Activated B cell treated with CpG ODN at 0.5 μM for 24 hours (primary cell): ENCODE results near the gene GBF1. TPM values are rescaled to one million over a fixed set of nuclear protein-coding genes. Genes with fewer than 3 reads are reported as not detected.

Experiments used
- ATAC-seq: fragments of 200-7000 bp; cut with Tn5 transposase; one replicate; pipeline ENCODE4 v1.10.0; 2021; ENCODE audit warnings: low read depth, mild to moderate bottlenecking, moderate library complexity
- CTCF ChIA-PET: fragments of 350-600 bp; sonication (Branson Sonifier 250); formaldehyde crosslinking; loops from one replicate; lab custom pipeline; 2021; ENCODE audit warnings: antibody characterized with exemption; lab: Charles Lee
- POLR2A ChIA-PET: fragments of 350-600 bp; sonication (Branson Sonifier 250); formaldehyde crosslinking; loops from one replicate; lab custom pipeline; 2021; ENCODE audit warnings: antibody characterized with exemption; lab: Charles Lee
- DNase-seq: peaks from one replicate; pipeline ENCODE4 v3.0.0; 2022
- H3K27ac Mint-ChIP-seq: one replicate; pipeline ENCODE4 v1.8.0; 2020; ENCODE audit warnings: mixed read lengths
- H3K27me3 Mint-ChIP-seq: one replicate; pipeline ENCODE4 v1.8.0; 2021; ENCODE audit warnings: mixed read lengths
- H3K36me3 Mint-ChIP-seq: one replicate; pipeline ENCODE4 v1.8.0; 2021; ENCODE audit warnings: low read depth, mixed read lengths
- H3K4me1 Mint-ChIP-seq: one replicate; pipeline ENCODE4 v1.8.0; 2021; ENCODE audit warnings: mixed read lengths
- H3K4me3 Mint-ChIP-seq: one replicate; pipeline ENCODE4 v1.8.0; 2020; ENCODE audit warnings: mild to moderate bottlenecking, mixed read lengths
- H3K9me3 Mint-ChIP-seq: one replicate; pipeline ENCODE4 v1.8.0; 2020; ENCODE audit warnings: mixed read lengths
- intact Hi-C: fragments of 100-400 bp; cut with micrococcal nuclease; formaldehyde crosslinking; loops from one replicate; pipeline ENCODE4 v1.15.1; 2024
- total RNA-seq: library from RNA; stranded (reverse); gene quantifications from 2 replicates; pipeline ENCODE4 v1.2.3, GENCODE V29; 2022
- TF ChIP-seq, protein P1 (sequence below): fragments of 200-600 bp; IDR thresholded peaks from one replicate; pipeline ENCODE4 v1.8.0; 2022; ENCODE audit warnings: antibody characterized with exemption, mild to moderate bottlenecking

Gene GBF1
- total RNA-seq, 1 donor from 2014 or later = 44.3 TPM

DNA sequence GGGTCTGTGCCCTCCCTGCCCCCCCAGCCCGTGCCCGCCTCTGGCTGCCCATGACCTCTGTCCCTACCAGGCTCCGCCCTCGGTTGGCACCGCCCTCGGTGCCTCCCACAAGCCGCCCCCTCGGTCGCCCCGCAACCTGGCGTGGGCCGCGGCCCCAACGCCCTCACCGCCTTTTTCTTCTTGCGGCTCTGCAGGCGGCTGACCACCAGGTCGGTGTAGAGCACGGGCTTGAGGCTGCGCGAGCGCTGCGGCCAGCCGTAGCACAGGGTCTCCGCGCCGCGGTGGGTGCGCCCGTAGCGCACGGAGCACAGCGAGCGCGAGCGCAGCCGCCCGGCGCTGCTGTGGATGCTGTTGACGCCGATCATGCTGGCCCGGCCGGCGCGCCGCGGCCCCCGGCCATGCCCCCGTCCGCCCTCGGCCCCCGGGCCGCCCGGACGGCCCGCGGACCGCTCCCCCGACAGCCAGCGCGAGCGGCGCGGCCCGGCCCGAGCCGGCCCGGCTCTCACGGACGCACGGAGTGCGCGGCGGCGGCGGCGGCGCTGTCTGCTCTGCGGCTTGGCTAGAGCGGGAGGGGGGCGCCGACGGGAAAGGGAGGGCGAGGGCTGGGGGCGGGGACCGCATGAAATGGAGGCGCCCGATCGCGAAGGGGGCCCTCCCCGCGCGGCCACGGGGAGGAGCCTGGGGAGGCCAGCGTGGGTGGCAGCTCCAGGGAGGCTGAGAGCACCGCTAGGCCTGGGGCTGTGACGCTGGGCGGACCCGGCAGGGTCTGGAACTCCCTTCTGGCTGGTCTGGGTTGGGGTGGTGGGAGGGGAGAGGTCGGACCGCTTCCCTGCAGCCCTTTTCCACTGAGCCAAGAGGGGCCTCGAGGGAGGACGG, 163.6 kb downstream of the GBF1 start:
- H3K27ac Mint-ChIP-seq = no peak overlapping the region
- TF ChIP-seq, protein P1, sequence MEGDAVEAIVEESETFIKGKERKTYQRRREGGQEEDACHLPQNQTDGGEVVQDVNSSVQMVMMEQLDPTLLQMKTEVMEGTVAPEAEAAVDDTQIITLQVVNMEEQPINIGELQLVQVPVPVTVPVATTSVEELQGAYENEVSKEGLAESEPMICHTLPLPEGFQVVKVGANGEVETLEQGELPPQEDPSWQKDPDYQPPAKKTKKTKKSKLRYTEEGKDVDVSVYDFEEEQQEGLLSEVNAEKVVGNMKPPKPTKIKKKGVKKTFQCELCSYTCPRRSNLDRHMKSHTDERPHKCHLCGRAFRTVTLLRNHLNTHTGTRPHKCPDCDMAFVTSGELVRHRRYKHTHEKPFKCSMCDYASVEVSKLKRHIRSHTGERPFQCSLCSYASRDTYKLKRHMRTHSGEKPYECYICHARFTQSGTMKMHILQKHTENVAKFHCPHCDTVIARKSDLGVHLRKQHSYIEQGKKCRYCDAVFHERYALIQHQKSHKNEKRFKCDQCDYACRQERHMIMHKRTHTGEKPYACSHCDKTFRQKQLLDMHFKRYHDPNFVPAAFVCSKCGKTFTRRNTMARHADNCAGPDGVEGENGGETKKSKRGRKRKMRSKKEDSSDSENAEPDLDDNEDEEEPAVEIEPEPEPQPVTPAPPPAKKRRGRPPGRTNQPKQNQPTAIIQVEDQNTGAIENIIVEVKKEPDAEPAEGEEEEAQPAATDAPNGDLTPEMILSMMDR = no peak
- peaks cover 40% of the 10 kb centered on the region for H3K4me1 Mint-ChIP-seq
- CTCF ChIA-PET = interaction anchor here (1.2 to 1.9 kb wide), 2 partner anchors 10 to 175 kb away, joined by 3 to 8 read pairs; no protein-coding TSS in a partner anchor
- peak overlapping the region; percentile 59 for H3K4me3 Mint-ChIP-seq
- intact Hi-C loops = no loop called here
- H3K27me3 Mint-ChIP-seq = peaks cover 42% of the 10 kb centered on the region
- no peaks in the 10 kb centered on the region for H3K9me3 Mint-ChIP-seq
- peak; percentile 36 for DNase-seq
- peaks cover 7% of the 10 kb centered on the region for H3K36me3 Mint-ChIP-seq
- peak; percentile 45 for ATAC-seq
- POLR2A ChIA-PET = interaction anchor here (1.0 to 5.7 kb wide), 4 partner anchors 11 to 233 kb away, joined by 4 to 105 read pairs (median 7); partner anchors contain the start of genes FBXL15 and NFKB2

DNA sequence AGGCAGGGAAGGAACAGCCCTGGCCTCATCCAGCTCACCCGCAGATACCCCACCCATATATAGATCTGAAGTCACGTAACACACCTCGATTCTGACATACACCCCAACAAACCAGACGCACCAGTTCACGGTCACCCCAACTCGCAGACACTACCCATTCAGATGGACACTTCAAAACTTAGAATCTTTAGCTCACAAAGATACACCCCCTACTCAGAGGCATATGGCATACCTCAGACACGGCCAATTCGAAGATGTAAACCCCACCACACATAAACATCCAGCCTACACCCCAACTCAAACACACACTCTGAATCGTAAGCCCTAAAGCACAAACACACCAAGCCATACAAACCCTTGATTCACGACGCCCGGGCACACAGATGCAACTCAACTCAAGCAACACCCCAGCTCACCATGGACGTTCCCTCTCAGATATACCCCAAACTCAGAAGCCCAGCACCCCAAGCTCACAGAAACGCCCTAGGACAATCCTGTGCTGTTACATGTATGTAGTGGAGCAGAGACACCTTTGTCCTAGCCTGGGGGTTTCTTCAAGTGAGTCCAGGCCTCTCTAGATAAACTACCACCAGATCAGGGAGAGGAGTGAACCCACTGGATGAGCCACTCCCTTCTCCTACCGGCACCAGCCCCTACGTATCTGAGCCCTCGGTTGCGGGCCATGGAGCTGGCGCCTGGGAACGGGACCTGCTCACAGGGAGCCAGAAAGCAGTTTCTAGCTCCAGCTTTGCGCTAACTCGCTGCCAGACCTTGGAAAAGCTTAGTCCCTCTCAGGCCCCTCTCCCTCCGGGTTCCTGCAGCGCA, 164.5 kb downstream of the GBF1 start:
- Mint-ChIP-seq H3K4me1 (peaks cover 37% of the 10 kb centered on the region), H3K9me3 (no peaks in the 10 kb centered on the region), H3K27ac (peak overlapping the region; percentile 41), H3K4me3 (peak overlapping the region; percentile 59), H3K27me3 (peaks cover 48% of the 10 kb centered on the region), H3K36me3 (peaks cover 1% of the 10 kb centered on the region)
- no peak for ATAC-seq
- ChIA-PET POLR2A (interaction anchor here (0.6 to 5.7 kb wide), 5 partner anchors 11 to 232 kb away, joined by 4 to 105 read pairs (median 5); partner anchors contain the start of genes FBXL15 and NFKB2), CTCF (interaction anchor here (1.2 to 1.9 kb wide), 2 partner anchors 11 to 174 kb away, joined by 3 to 8 read pairs; no protein-coding TSS in a partner anchor)
- peak; percentile 14 for DNase-seq
- intact Hi-C loops = no loop called here
- TF ChIP-seq, protein P1 = no peak

DNA sequence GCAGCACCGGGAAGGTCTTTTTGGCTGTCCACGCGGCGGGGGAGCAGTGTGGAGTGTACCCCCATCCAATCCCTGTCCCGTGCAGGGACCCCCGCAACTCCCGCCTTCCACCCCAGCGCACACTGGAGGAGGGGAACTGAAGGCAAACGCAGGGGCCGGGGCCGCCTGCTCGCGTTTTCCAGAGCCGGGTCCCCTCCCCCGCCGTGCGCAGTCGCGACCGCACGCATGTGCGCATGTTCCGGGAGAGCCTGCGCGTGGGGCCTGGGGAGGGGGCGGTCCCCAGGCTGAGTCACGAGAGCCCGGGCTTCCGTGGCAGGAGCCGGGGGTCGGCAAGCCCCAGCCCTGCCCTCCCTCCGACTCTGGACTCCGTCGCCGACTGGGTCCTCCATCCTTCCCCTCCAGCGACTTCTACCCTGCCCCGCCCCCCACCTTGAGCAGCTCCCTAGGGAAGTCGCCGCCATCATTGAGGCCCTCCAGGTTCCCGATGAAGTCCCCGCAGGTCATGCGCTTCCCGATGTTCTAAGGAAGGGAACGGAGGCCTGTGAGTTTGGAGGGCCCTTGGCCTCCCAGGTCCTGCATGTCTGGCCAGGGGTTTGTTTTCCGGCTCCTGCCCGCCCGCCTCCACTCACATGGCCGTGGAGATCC, 165.2 kb downstream of the GBF1 start:
- Mint-ChIP-seq H3K9me3 (no peaks in the 10 kb centered on the region), H3K4me1 (peaks cover 36% of the 10 kb centered on the region), H3K36me3 (no peaks in the 10 kb centered on the region), H3K27ac (no peak overlapping the region), H3K27me3 (peaks cover 49% of the 10 kb centered on the region), H3K4me3 (peak overlapping the region; percentile 59)
- TF ChIP-seq, protein P1 = no peak
- ChIA-PET POLR2A (interaction anchor here (1.6 to 5.7 kb wide), 3 partner anchors 10 to 51 kb away, joined by 4 to 105 read pairs (median 9); partner anchors contain the start of genes FBXL15 and NFKB2), CTCF (interaction anchor here (1.9 kb wide), 1 partner anchor 12 kb away, joined by 8 read pairs; no protein-coding TSS in a partner anchor)
- ATAC-seq (no peak), DNase-seq (peak; percentile 22)
- intact Hi-C loops = loop anchor here (1.0 kb wide), 1 partner anchor 10 kb away; the partner anchor contains the start of gene FBXL15

DNA sequence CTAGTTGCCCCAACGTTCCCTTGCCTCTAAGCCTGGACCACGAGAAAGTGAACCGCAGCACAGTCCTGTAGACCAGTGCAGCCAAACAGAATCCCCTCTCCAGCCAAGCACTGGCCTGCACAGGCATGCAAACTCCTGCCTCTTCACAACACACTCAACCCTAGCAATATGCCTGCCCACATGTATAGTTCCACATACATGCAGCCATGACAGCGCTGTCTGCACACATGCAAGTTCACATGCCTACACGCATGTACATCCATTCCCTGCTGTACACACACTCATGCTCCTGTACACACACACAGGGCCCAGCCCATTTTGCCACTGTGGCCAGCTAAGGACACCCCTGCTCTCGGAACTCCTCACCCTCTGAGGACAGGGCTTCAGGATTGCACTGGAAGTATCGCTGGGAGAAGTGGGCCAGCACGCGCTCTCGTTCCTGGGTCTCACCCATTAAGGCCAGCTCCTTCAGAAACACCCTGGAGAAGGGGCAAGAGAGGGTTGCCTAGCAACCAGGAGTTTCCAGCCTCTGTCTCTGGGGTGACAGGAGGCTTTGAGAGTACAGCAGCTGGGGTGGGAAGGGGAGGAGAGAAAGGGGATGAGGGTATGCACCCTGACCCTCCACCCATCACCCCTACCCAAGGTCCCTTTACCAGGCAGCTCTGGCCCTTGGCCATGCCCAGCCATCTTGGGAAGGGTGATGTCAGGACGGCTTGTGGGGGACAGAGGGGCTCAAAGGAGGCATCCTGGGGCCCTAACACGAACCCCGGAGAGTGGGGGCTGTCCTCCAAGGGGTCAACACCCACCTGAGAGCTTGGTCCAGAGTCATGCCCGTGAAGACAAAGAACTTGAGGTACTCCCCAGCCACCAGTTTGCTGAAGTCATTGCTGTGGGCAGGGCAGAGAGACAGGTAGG, 166.3 kb downstream of the GBF1 start:
- POLR2A ChIA-PET = interaction anchor here (0.5 to 5.7 kb wide), 4 partner anchors 7 to 268 kb away, joined by 3 to 105 read pairs (median 16); partner anchors contain the start of genes FBXL15 and NFKB2
- Mint-ChIP-seq H3K27ac (no peak overlapping the region), H3K4me1 (peaks cover 34% of the 10 kb centered on the region), H3K36me3 (no peaks in the 10 kb centered on the region), H3K9me3 (no peaks in the 10 kb centered on the region), H3K27me3 (peaks cover 57% of the 10 kb centered on the region), H3K4me3 (peak overlapping the region; percentile 45)
- CTCF ChIA-PET = interaction anchor here (1.7 kb wide), 1 partner anchor 12 kb away, joined by 6 read pairs; no protein-coding TSS in a partner anchor
- intact Hi-C loops = loop anchor here (1.0 kb wide), 1 partner anchor 9 kb away; the partner anchor contains the start of gene FBXL15
- ATAC-seq = no peak
- TF ChIP-seq, protein P1 = no peak
- no peak for DNase-seq
